Inferior parietal cortex (tissue), 1 donor: ENCODE data around the gene IL17A.
A peak's percentile ranks its signal among the peaks of the same experiment; 100 is the strongest.

Experiments
- DNase-seq: peaks from one replicate; pipeline ENCODE4 v3.0.0-alpha.2; 2016; ENCODE audit errors: extremely low spot score

The IL17A gene

DNA sequence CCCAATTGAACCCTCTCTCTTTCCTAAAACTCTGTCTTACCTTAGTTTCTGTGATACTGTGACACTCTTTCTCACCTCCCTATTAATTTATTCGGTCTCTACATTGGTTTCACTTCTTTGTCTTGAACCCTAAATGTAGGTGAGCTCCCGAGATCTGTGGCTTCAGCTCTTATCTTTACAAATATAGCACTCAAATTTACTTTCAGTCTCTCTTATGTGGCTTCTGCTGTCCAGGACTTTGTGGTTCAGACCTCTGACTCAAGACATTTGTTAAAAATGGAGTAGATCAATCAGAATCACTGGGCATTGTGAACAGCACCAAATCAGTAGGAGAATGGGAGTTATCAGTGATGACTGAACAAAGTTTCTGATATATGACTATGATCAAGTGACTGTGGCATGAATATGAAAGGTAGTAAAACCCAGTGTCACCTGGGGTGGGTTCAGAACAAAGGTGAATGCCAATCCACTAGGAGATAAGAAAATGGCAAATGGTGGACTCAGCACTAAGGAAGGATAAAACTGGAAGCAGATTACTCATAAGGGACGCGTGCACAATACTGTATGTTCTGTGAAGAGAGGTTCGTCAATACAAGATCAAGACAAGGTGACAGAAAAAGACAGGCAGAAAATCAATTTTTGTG lies 30.9 kb downstream of the IL17A start:
- DNase-seq = no peak

GRCh38 chr6:52217761-52218160 lies 31.6 kb downstream of the IL17A start:
- DNase-seq = no peak

DNA sequence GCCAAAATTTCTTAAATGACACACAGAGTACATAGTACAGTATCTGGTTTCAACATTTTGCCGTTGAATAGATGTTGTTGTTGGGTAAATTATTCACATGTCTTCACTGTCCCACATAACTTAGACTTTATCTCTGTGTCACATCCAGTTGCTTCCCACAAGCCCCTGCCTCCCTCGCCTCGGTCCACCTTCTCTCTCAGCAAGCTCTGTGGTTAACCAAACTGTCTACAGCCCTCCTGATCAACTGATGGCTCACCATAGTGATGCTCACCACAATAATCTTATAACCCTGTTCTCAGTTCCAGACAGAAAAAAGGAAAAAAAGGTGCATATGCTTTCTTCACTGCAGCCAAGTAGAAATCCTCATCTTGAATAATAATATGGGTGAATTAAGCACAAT lies 35.1 kb downstream of the IL17A start:
- no peak for DNase-seq

- no peak for DNase-seq
These were observed 41.3 kb downstream of the IL17A start for GRCh38 chr6:52227495-52227894.

GRCh38 chr6:52230685-52231084 lies 44.5 kb downstream of the IL17A start:
- no peak for DNase-seq

GRCh38 chr6:52231406-52232127 lies 45.4 kb downstream of the IL17A start:
- no peak for DNase-seq

GRCh38 chr6:52233005-52233404 lies 46.8 kb downstream of the IL17A start:
- DNase-seq = no peak

GRCh38 chr6:52233975-52234823 lies 48.0 kb downstream of the IL17A start:
- DNase-seq = peak; percentile 31
